GM12878 (cell line): ENCODE results near the gene STX16. TPM values are rescaled to one million over a fixed set of nuclear protein-coding genes. Genes with fewer than 3 reads are reported as not detected.

Experiments
- CREB1 ChIP-seq: IDR thresholded peaks from 2 replicates; pipeline ENCODE4 v1.6.1; 2012; ENCODE audit warnings: low read depth, mild to moderate bottlenecking, inconsistent platforms
- KDM1A ChIP-seq: fragments of 200-600 bp; sonication (generic); IDR thresholded peaks from 2 replicates; pipeline ENCODE4 v1.6.1; 2016; ENCODE audit warnings: borderline replicate concordance
- MYB ChIP-seq: fragments of 150-350 bp; IDR thresholded peaks from 2 replicates; pipeline ENCODE4 v1.6.1; 2014; ENCODE audit warnings: mild to moderate bottlenecking, low read depth, low read length, borderline replicate concordance
- PBX3 ChIP-seq: IDR thresholded peaks from 2 replicates; pipeline ENCODE4 v1.6.1; 2011; ENCODE audit warnings: mild to moderate bottlenecking, low read depth, low read length, moderate library complexity; ENCODE audit not compliant: insufficient replicate concordance
- POU2F2 ChIP-seq: IDR thresholded peaks from 3 replicates; pipeline ENCODE4 v1.6.1; 2011; ENCODE audit warnings: low read depth, mild to moderate bottlenecking, low read length, borderline replicate concordance
- ZBED1 ChIP-seq: IDR thresholded peaks from 2 replicates; pipeline ENCODE4 v1.6.1; 2016; ENCODE audit warnings: borderline replicate concordance
- ZNF217 ChIP-seq: fragments of 450-650 bp; IDR thresholded peaks from 2 replicates; pipeline ENCODE4 v1.6.1; 2017; ENCODE audit warnings: antibody characterized with exemption, mild to moderate bottlenecking
- polyA plus RNA-seq, 11 experiments: library from polyadenylated mRNA; depleted of rRNA in 4 of 11; unstranded in 6 of 11; stranded (reverse) in 5 of 11; fragments of >200 nt; fragmentation: Nextera tagmentation in 4 of 11; fragmentation: Illumina TruSeq in 1 of 11; extraction: Ambion mirVana in 4 of 11; extraction: Trizol in 1 of 11; gene quantifications; 1 replicate in 1 of 11; 2 replicates in 10 of 11; pipeline versions ENCODE4 v1.2.1 to v1.2.3, GENCODE V29; 2011 to 2016; ENCODE audit warnings: inconsistent platforms in 2 of 11, missing spikeins in 2 of 11, low read depth in 1 of 11
- total RNA-seq, 4 experiments: library from RNA; depleted of rRNA in 3 of 4; stranded (reverse); fragments of >200 nt in 3 of 4; fragmentation: Illumina TruSeq in 1 of 4; extraction: Trizol in 1 of 4; gene quantifications; 2 replicates each; pipeline versions ENCODE4 v1.2.1 to v1.2.3, GENCODE V29; 2013 to 2021
- TF ChIP-seq, protein P1 (sequence below): fragments of 450-650 bp; formaldehyde crosslinking; IDR thresholded peaks from 2 replicates; pipeline ENCODE4 v1.5.0; 2022; ENCODE audit warnings: mild to moderate bottlenecking, missing genetic modification characterization
- TF ChIP-seq, protein P2 (sequence below): IDR thresholded peaks from 2 replicates; pipeline ENCODE4 v1.6.1; 2012; ENCODE audit warnings: low read depth, low read length, improper control_type of control experiment
- TF ChIP-seq, protein P3 (sequence below): fragments of 450-650 bp; IDR thresholded peaks from 2 replicates; pipeline ENCODE4 v1.6.1; 2017; ENCODE audit warnings: mild to moderate bottlenecking, low read depth, inconsistent platforms; ENCODE audit not compliant: poor library complexity, severe bottlenecking

Gene STX16
- total and polyA plus RNA-seq, 10 of the 15 experiments (the other 5 are each of a cell fraction or from before 2014, with no cell fraction given), result 6.3 to 68.4 (median 35.8) TPM

DNA sequence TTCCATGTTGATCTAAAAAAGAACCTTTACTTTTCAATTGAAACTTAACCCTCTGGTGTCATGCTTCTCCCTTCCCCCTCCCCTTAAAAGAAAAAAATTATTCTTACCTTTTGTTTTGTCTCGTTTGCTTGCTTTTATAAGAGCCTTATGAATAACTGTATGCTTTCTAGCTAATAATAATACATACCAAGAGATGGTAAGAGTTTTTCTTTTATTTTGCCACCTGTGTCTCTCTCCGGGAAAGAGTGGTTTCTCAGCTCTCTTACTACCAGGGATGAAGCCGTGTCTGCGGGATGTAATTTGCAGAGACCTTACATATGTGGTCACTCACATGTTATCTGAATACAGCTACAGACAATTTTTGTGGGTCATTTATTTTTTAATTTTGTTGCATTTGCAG, 7.7 kb downstream of the STX16 start (continued):
- TF ChIP-seq CREB1 (no peak), POU2F2 (no peak), PBX3 (no peak), KDM1A (no peak), ZBED1 (no peak), MYB (no peak), ZNF217 (no peak)
- TF ChIP-seq, protein P1, sequence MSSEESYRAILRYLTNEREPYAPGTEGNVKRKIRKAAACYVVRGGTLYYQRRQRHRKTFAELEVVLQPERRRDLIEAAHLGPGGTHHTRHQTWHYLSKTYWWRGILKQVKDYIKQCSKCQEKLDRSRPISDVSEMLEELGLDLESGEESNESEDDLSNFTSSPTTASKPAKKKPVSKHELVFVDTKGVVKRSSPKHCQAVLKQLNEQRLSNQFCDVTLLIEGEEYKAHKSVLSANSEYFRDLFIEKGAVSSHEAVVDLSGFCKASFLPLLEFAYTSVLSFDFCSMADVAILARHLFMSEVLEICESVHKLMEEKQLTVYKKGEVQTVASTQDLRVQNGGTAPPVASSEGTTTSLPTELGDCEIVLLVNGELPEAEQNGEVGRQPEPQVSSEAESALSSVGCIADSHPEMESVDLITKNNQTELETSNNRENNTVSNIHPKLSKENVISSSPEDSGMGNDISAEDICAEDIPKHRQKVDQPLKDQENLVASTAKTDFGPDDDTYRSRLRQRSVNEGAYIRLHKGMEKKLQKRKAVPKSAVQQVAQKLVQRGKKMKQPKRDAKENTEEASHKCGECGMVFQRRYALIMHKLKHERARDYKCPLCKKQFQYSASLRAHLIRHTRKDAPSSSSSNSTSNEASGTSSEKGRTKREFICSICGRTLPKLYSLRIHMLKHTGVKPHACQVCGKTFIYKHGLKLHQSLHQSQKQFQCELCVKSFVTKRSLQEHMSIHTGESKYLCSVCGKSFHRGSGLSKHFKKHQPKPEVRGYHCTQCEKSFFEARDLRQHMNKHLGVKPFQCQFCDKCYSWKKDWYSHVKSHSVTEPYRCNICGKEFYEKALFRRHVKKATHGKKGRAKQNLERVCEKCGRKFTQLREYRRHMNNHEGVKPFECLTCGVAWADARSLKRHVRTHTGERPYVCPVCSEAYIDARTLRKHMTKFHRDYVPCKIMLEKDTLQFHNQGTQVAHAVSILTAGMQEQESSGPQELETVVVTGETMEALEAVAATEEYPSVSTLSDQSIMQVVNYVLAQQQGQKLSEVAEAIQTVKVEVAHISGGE, result no peak
- TF ChIP-seq, protein P2, sequence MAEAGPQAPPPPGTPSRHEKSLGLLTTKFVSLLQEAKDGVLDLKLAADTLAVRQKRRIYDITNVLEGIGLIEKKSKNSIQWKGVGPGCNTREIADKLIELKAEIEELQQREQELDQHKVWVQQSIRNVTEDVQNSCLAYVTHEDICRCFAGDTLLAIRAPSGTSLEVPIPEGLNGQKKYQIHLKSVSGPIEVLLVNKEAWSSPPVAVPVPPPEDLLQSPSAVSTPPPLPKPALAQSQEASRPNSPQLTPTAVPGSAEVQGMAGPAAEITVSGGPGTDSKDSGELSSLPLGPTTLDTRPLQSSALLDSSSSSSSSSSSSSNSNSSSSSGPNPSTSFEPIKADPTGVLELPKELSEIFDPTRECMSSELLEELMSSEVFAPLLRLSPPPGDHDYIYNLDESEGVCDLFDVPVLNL, result no peak
- TF ChIP-seq, protein P3, sequence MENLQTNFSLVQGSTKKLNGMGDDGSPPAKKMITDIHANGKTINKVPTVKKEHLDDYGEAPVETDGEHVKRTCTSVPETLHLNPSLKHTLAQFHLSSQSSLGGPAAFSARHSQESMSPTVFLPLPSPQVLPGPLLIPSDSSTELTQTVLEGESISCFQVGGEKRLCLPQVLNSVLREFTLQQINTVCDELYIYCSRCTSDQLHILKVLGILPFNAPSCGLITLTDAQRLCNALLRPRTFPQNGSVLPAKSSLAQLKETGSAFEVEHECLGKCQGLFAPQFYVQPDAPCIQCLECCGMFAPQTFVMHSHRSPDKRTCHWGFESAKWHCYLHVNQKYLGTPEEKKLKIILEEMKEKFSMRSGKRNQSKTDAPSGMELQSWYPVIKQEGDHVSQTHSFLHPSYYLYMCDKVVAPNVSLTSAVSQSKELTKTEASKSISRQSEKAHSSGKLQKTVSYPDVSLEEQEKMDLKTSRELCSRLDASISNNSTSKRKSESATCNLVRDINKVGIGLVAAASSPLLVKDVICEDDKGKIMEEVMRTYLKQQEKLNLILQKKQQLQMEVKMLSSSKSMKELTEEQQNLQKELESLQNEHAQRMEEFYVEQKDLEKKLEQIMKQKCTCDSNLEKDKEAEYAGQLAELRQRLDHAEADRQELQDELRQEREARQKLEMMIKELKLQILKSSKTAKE, result no peak
